SK-N-SH (cell line): ENCODE measurements around the gene PCGF1. TPM values are rescaled to one million over a fixed set of nuclear protein-coding genes. Genes with fewer than 3 reads are reported as not detected.

Experiments used
- CTCF ChIA-PET: fragments of 300-600, 350-600 bp; formaldehyde crosslinking; extraction: SDS; loops from one replicate; lab custom pipeline; 2021; lab: Yijun Ruan, JAX
- POLR2A ChIA-PET: fragments of 350-600 bp; sonication (Branson Sonifier 250); formaldehyde crosslinking; extraction: SDS; loops from one replicate; lab custom pipeline; 2020; ENCODE audit warnings: antibody characterized with exemption, inconsistent platforms; lab: Yijun Ruan, JAX
- DNase-seq: peaks from one replicate; pipeline ENCODE4 v3.0.0; 2012
- H2AFZ ChIP-seq: fragments of 200-600 bp; sonication (generic); 2 replicates; pipeline ENCODE4 v1.8.1; 2016; ENCODE audit warnings: antibody characterized with exemption, mild to moderate bottlenecking, low read depth
- H3F3A ChIP-seq: fragments of 200-600 bp; sonication (generic); replicated peaks from 2 replicates; pipeline ENCODE3; 2016; ENCODE audit warnings: antibody characterized with exemption, mild to moderate bottlenecking; ENCODE audit not compliant: insufficient read depth
- H3K27ac ChIP-seq, 2 experiments: fragments of 200-500 bp in 1 of 2; fragments of 200-600 bp in 1 of 2; sonication (Bioruptor generic) in 1 of 2; sonication (generic), shearing (Covaris generic) in 1 of 2; 2 replicates each; pipeline versions ENCODE4 v1.5.1 to v1.6.1; 2014 to 2016; ENCODE audit warnings: low read depth in 2 of 2, inconsistent platforms in 1 of 2, low read length in 1 of 2, mild to moderate bottlenecking in 1 of 2, mixed read lengths in 1 of 2
- H3K27me3 ChIP-seq: fragments of 200-600 bp; sonication (generic), shearing (Covaris generic); 2 replicates; pipeline ENCODE4 v1.6.1; 2016; ENCODE audit warnings: mixed run types; ENCODE audit not compliant: insufficient read depth
- H3K36me3 ChIP-seq, 2 experiments: fragments of 200-500 bp in 1 of 2; fragments of 200-600 bp in 1 of 2; sonication (Bioruptor generic) in 1 of 2; sonication (generic) in 1 of 2; replicated peaks in 1 of 2; 2 replicates each; pipeline versions ENCODE3 to v1.5.1; 2014 to 2016; ENCODE audit warnings: low read length in 1 of 2, mild to moderate bottlenecking in 1 of 2; ENCODE audit not compliant: insufficient read depth in 2 of 2, control insufficient read depth in 1 of 2
- H3K4me1 ChIP-seq, 2 experiments: fragments of 200-500 bp in 1 of 2; fragments of 200-600 bp in 1 of 2; sonication (Bioruptor generic) in 1 of 2; sonication (generic), shearing (Covaris generic) in 1 of 2; 2 replicates each; pipeline versions ENCODE4 v1.5.1 to v1.6.1; 2014 to 2016; ENCODE audit warnings: low read depth in 1 of 2, low read length in 1 of 2, mixed run types in 1 of 2; ENCODE audit not compliant: insufficient read depth in 2 of 2, control insufficient read depth in 1 of 2
- H3K4me2 ChIP-seq: fragments of 200-600 bp; sonication (generic), shearing (Covaris generic); 2 replicates; pipeline ENCODE4 v1.6.1; 2017; ENCODE audit warnings: mixed run types
- H3K4me3 ChIP-seq, 2 experiments: fragments of 200-500 bp in 1 of 2; fragments of 200-600 bp in 1 of 2; sonication (Bioruptor generic) in 1 of 2; sonication (generic), shearing (Covaris generic) in 1 of 2; 2 replicates each; pipeline versions ENCODE4 v1.5.1 to v1.8.1; 2014 to 2016; ENCODE audit warnings: low read depth in 2 of 2, inconsistent platforms in 1 of 2, low read length in 1 of 2, mild to moderate bottlenecking in 1 of 2, mixed read lengths in 1 of 2, moderate library complexity in 1 of 2
- H3K79me2 ChIP-seq: fragments of 200-600 bp; sonication (generic); 2 replicates; pipeline ENCODE4 v1.8.1; 2017; ENCODE audit warnings: mild to moderate bottlenecking; ENCODE audit not compliant: insufficient read depth
- H3K9ac ChIP-seq: fragments of 200-600 bp; sonication (generic); 2 replicates; pipeline ENCODE4 v1.6.1; 2017; ENCODE audit warnings: mixed run types
- H3K9me2 ChIP-seq: fragments of 200-600 bp; sonication (generic); 2 replicates; pipeline ENCODE4 v1.6.1; 2017; ENCODE audit warnings: mixed run types
- H3K9me3 ChIP-seq: fragments of 200-600 bp; sonication (generic); 2 replicates; pipeline ENCODE4 v1.6.1; 2017; ENCODE audit warnings: mixed run types, mild to moderate bottlenecking, moderate library complexity
- H4K20me1 ChIP-seq: fragments of 200-600 bp; sonication (generic); 2 replicates; pipeline ENCODE4 v1.6.1; 2017; ENCODE audit warnings: mild to moderate bottlenecking, mixed run types; ENCODE audit not compliant: insufficient read depth
- CHD2 ChIP-seq: fragments of 150-350 bp; IDR thresholded peaks from 2 replicates; pipeline ENCODE4 v1.6.1; 2018; ENCODE audit warnings: low read length; ENCODE audit not compliant: partially characterized antibody
- MXI1 ChIP-seq: IDR thresholded peaks from 2 replicates; pipeline ENCODE4 v1.6.1; 2012; ENCODE audit warnings: mild to moderate bottlenecking, low read depth, low read length, improper control_type of control experiment
- RCOR1 ChIP-seq: fragments of 150-350 bp; IDR thresholded peaks from 2 replicates; pipeline ENCODE4 v1.6.1; 2017; ENCODE audit warnings: antibody characterized with exemption, low read length
- RFX5 ChIP-seq: IDR thresholded peaks from 2 replicates; pipeline ENCODE4 v1.6.1; 2012; ENCODE audit warnings: mild to moderate bottlenecking, improper control_type of control experiment, low read length
- SMC3 ChIP-seq: IDR thresholded peaks from 2 replicates; pipeline ENCODE4 v1.6.1; 2012; ENCODE audit warnings: low read depth, low read length, improper control_type of control experiment
- TAF1 ChIP-seq: IDR thresholded peaks from 2 replicates; pipeline ENCODE4 v1.6.1; 2012; ENCODE audit warnings: low read depth, mild to moderate bottlenecking, low read length, moderate library complexity, borderline replicate concordance
- TEAD4 ChIP-seq: IDR thresholded peaks from 2 replicates; pipeline ENCODE4 v1.4.0; 2012; ENCODE audit warnings: mild to moderate bottlenecking, borderline replicate concordance; ENCODE audit not compliant: insufficient read depth
- whole genome bisulfite sequencing: methylation state at CpG from one replicate; pipeline ENCODE4 v1.1.6; 2017; ENCODE audit warnings: low lambda C conversion rate; 5-methylcytosine and 5-hydroxymethylcytosine counted together
- polyA plus RNA-seq, 3 experiments: library from polyadenylated mRNA; depleted of rRNA; stranded (reverse); fragments of >200 nt; gene quantifications; 2 replicates each; pipeline ENCODE4 v1.2.3, GENCODE V29; 2012
- TF ChIP-seq, protein P1 (sequence below): fragments of 200-600 bp; sonication (generic); IDR thresholded peaks from 2 replicates; pipeline ENCODE4 v1.6.1; 2017; ENCODE audit warnings: antibody characterized with exemption, mild to moderate bottlenecking, moderate library complexity
- TF ChIP-seq, protein P2 (sequence below): IDR thresholded peaks from 2 replicates; pipeline ENCODE4 v1.4.0; 2012; ENCODE audit warnings: low read depth, borderline replicate concordance
- TF ChIP-seq, protein P3 (sequence below): fragments of 150-350 bp; IDR thresholded peaks from 2 replicates; pipeline ENCODE4 v1.6.1; 2017; ENCODE audit warnings: antibody characterized with exemption, low read length, low read depth, borderline replicate concordance

Gene PCGF1
- polyA plus RNA-seq, 1 of the 3 experiments (the other 2 are of a cell fraction) = 44.9 TPM

DNA sequence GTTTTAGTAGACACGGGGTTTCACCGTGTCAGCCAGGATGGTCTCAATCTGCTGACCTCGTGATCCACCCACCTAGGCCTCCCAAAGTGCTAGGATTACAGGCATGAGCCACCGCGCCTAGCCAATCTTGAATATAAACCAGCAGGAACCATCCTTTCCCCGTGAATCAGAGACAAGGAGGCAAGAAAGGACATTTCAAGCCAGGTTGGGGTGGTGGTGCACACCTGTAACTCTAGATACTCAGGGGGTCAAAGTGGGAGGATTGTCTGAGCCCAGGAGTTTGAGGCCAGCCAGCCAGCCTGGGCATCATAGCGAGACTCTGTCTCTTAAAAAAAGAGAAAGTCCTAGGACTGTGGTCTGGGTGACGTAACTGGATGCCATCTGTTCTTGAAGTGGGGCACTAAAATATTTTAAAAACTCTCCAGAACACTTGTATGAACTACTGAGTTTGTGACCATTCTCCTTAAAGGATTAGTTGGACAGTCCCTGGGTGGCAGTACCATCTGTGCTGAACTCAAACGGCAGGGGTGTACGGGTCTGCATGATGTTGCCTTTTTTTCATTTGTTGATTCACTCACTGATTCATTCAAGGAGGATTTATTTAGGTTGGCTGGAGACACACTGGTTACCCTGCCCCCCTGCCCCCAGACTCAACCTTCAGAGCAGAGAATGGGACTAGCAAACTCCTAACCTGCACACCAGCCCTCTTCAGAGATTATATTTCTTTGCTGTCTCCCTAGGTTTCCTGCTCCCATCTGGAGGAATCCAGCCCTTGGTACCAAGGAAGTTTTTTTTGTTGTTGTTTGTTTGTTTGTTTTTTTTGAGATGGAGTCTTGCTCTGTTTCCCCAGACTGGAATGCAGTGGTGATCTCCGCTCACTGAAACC lies 3.9 kb upstream of the PCGF1 start:
- H3K27ac ChIP-seq = peak overlapping the region in 1 of 2 experiments; percentile 3; a peak in 1 of 4 replicates
- no peak overlapping the region for H3K9ac ChIP-seq
- H3K79me2 ChIP-seq = peaks cover 32% of the 10 kb centered on the region; the same call in 1 of the 2 replicates
- H3K4me3 ChIP-seq = no peak overlapping the region
- peaks cover 25% of the 10 kb centered on the region for H3F3A ChIP-seq
- no peaks in the 10 kb centered on the region for H3K9me2 ChIP-seq
- H3K9me3 ChIP-seq = no peaks in the 10 kb centered on the region
- TF ChIP-seq, protein P1, sequence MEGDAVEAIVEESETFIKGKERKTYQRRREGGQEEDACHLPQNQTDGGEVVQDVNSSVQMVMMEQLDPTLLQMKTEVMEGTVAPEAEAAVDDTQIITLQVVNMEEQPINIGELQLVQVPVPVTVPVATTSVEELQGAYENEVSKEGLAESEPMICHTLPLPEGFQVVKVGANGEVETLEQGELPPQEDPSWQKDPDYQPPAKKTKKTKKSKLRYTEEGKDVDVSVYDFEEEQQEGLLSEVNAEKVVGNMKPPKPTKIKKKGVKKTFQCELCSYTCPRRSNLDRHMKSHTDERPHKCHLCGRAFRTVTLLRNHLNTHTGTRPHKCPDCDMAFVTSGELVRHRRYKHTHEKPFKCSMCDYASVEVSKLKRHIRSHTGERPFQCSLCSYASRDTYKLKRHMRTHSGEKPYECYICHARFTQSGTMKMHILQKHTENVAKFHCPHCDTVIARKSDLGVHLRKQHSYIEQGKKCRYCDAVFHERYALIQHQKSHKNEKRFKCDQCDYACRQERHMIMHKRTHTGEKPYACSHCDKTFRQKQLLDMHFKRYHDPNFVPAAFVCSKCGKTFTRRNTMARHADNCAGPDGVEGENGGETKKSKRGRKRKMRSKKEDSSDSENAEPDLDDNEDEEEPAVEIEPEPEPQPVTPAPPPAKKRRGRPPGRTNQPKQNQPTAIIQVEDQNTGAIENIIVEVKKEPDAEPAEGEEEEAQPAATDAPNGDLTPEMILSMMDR = no peak
- TF ChIP-seq SMC3 (no peak), RCOR1 (no peak), TAF1 (no peak), MXI1 (no peak), RFX5 (no peak), TEAD4 (no peak), CHD2 (no peak)
- TF ChIP-seq, protein P2, sequence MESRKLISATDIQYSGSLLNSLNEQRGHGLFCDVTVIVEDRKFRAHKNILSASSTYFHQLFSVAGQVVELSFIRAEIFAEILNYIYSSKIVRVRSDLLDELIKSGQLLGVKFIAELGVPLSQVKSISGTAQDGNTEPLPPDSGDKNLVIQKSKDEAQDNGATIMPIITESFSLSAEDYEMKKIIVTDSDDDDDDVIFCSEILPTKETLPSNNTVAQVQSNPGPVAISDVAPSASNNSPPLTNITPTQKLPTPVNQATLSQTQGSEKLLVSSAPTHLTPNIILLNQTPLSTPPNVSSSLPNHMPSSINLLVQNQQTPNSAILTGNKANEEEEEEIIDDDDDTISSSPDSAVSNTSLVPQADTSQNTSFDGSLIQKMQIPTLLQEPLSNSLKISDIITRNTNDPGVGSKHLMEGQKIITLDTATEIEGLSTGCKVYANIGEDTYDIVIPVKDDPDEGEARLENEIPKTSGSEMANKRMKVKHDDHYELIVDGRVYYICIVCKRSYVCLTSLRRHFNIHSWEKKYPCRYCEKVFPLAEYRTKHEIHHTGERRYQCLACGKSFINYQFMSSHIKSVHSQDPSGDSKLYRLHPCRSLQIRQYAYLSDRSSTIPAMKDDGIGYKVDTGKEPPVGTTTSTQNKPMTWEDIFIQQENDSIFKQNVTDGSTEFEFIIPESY = no peak
- TF ChIP-seq, protein P3, sequence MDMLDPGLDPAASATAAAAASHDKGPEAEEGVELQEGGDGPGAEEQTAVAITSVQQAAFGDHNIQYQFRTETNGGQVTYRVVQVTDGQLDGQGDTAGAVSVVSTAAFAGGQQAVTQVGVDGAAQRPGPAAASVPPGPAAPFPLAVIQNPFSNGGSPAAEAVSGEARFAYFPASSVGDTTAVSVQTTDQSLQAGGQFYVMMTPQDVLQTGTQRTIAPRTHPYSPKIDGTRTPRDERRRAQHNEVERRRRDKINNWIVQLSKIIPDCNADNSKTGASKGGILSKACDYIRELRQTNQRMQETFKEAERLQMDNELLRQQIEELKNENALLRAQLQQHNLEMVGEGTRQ = no peak
- H3K36me3 ChIP-seq = peaks cover 0 to 3% of the 10 kb centered on the region in 2 experiments
- no peak overlapping the region for H2AFZ ChIP-seq
- peaks cover 17 to 30% of the 10 kb centered on the region in 2 experiments; a peak in 3 of 4 replicates for H3K4me1 ChIP-seq
- CTCF ChIA-PET = interaction anchor here (0.9 to 5.6 kb wide), 4 partner anchors 15 to 76 kb away, joined by 3 to 80 read pairs (median 22); partner anchors contain the start of genes AUP1, CCDC142, DQX1 and HTRA2
- POLR2A ChIA-PET = interaction anchor here (0.7 to 1.7 kb wide), 4 partner anchors 11 to 230 kb away, joined by 5 to 9 read pairs (median 6); partner anchors contain the start of gene LBX2
- H4K20me1 ChIP-seq = no peaks in the 10 kb centered on the region
- WGBS = 67% methylated on average over 11 of the region's 11 CpGs
- H3K4me2 ChIP-seq = no peak overlapping the region
- no peak for DNase-seq
- no peaks in the 10 kb centered on the region for H3K27me3 ChIP-seq
